ENCODE results near the gene TBC1D13.
"Not testable (repeated sequence)": the region's sequence is repeated elsewhere in the genome, so short reads cannot be mapped to it uniquely, and the experiment has no call there.

TBC1D13 gene

GRCh38 chr9:128771745-128772519 lies 15.1 kb upstream of the TBC1D13 start, which contains the start of gene ZER1:
Gene ZER1 (minus strand): TSS chr9:128771927. CDS start chr9:128755565, 16,362 bp downstream.
- H3K36me3 Mint-ChIP-seq: peaks cover 10% of the 10 kb centered on the region
- ATAC-seq: peak; percentile 98

DNA sequence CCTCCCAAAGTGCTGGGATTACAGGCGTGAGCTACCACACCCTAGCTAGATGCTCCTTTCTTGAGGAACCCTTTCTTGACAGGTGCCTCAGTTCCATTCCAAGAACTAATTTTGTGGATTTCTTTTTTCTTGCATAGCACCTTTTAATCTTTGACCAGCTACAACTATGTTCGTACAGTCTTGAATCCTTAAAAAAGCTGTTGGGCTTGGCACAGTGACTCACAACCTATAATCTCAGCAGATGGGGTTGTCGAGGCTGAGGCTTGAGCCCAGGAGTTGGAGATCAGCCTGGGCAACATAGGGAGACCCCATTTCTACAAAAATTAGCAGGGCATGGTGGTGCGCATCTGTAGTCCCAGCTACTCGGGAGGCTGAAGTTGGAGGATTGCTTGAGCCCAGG lies 14.0 kb upstream of the TBC1D13 start:
- peaks cover 27% of the 10 kb centered on the region for H3K4me1 Mint-ChIP-seq
- ATAC-seq (no peak), DNase-seq (ENCODE audit: low spot score in 2 of 2) (no peak)
- peak overlapping the region; percentile 96 for H3K27ac Mint-ChIP-seq
- peak overlapping the region; percentile 93 for H3K4me3 Mint-ChIP-seq
- H3K9me3 Mint-ChIP-seq: peaks cover 4% of the 10 kb centered on the region
- no peaks in the 10 kb centered on the region for H3K36me3 Mint-ChIP-seq

More at GRCh38 chr9:128771745-128772519, 15.1 kb upstream of the TBC1D13 start, which contains the start of gene ZER1:
- Mint-ChIP-seq H3K27ac (peak within 1 kb of the TSS; percentile 96), H3K4me3 (peak within 1 kb of the TSS; percentile 93), H3K4me1 (peaks cover 27% of the 10 kb centered on the region), H3K9me3 (peaks cover 4% of the 10 kb centered on the region)
- peak; percentile 95 to 97 for DNase-seq (ENCODE audit: low spot score in 2 of 2)

DNA sequence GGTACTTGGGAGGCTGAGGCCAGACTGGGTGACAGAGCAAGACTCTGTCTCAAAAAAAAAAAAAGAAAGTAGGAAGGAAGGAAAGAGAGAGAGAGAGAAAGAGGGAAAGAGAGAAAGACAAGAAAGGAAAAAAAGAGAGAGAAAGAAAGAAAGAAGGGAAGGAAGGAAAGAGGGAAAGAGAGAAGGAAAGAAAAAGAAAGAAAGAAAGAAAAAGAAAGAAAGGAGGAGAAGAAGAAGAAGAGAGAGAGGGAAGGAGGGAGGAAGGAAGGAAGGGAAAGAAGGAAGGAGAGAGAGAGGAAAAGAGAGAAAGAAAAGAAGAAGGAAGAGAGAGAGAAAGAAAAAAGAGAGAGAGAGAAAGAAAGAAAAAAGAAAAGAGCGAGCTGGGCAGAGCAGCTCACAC lies 12.2 kb upstream of the TBC1D13 start:
- DNase-seq (ENCODE audit: low spot score in 2 of 2): no peak
- no peak overlapping the region for H3K4me3 Mint-ChIP-seq
- H3K4me1 Mint-ChIP-seq: peaks cover 15% of the 10 kb centered on the region
- H3K36me3 Mint-ChIP-seq: no peaks in the 10 kb centered on the region
- H3K9me3 Mint-ChIP-seq: peaks cover 4% of the 10 kb centered on the region
- ATAC-seq: no peak
- no peak overlapping the region for H3K27ac Mint-ChIP-seq

GRCh38 chr9:128780093-128780492 lies 7.0 kb upstream of the TBC1D13 start:
- H3K4me3 Mint-ChIP-seq; H3K9me3 Mint-ChIP-seq; H3K4me1 Mint-ChIP-seq; H3K36me3 Mint-ChIP-seq; DNase-seq (ENCODE audit: low spot score in 2 of 2); H3K27ac Mint-ChIP-seq; ATAC-seq: not testable (repeated sequence)

GRCh38 chr9:128781187-128782070 lies 5.6 kb upstream of the TBC1D13 start:
- Mint-ChIP-seq H3K36me3 (no peaks in the 10 kb centered on the region), H3K9me3 (no peaks in the 10 kb centered on the region), H3K27ac (no peak overlapping the region), H3K4me3 (no peak overlapping the region), H3K4me1 (peaks cover under 1% of the 10 kb centered on the region)
- ATAC-seq (no peak), DNase-seq (ENCODE audit: low spot score in 2 of 2) (no peak)

- Mint-ChIP-seq H3K36me3 (peaks cover 1% of the 10 kb centered on the region), H3K4me1 (peaks cover 8% of the 10 kb centered on the region), H3K4me3 (no peak overlapping the region), H3K27ac (no peak overlapping the region), H3K9me3 (no peaks in the 10 kb centered on the region)
- ATAC-seq (no peak), DNase-seq (ENCODE audit: low spot score in 2 of 2) (no peak)
These were observed 4.4 kb upstream of the TBC1D13 start for GRCh38 chr9:128782669-128783068.

GRCh38 chr9:128785427-128785826 lies 1.6 kb upstream of the TBC1D13 start:
- H3K36me3 Mint-ChIP-seq: peaks cover 29% of the 10 kb centered on the region
- H3K9me3 Mint-ChIP-seq: no peaks in the 10 kb centered on the region
- H3K27ac Mint-ChIP-seq: no peak overlapping the region
- ATAC-seq: no peak
- no peak overlapping the region for H3K4me3 Mint-ChIP-seq
- peaks cover 19% of the 10 kb centered on the region for H3K4me1 Mint-ChIP-seq
- DNase-seq (ENCODE audit: low spot score in 2 of 2): no peak

GRCh38 chr9:128787659-128788058 lies 606 bp downstream of the TBC1D13 start:
- peak overlapping the region; percentile 93 for H3K27ac Mint-ChIP-seq
- H3K4me1 Mint-ChIP-seq: peaks cover 19% of the 10 kb centered on the region
- H3K4me3 Mint-ChIP-seq: peak overlapping the region; percentile 97
- ATAC-seq (no peak), DNase-seq (ENCODE audit: low spot score in 2 of 2) (no peak)
- no peaks in the 10 kb centered on the region for H3K9me3 Mint-ChIP-seq
- H3K36me3 Mint-ChIP-seq: peaks cover 49% of the 10 kb centered on the region

DNA sequence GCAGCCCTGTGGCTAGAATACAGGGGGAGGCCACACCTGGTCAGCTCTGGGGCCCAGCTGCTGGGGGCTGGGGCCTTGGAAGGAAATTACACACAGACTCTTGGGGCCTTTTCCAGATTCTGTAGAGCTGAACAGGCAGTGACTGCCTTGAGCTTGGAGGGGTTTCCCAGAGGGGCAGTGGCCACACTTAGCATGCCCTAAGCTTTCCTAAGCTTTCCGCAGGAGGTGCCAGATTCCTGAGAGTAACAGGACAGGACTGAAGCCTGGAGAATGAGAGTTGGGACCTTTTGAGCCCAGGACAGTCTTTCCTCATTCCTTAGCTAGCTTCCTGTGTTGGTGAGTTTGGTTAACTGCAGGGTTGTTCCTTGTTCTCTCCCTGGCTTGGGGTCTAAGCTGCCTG lies 1.4 kb downstream of the TBC1D13 start:
- H3K36me3 Mint-ChIP-seq: peaks cover 55% of the 10 kb centered on the region

DNA sequence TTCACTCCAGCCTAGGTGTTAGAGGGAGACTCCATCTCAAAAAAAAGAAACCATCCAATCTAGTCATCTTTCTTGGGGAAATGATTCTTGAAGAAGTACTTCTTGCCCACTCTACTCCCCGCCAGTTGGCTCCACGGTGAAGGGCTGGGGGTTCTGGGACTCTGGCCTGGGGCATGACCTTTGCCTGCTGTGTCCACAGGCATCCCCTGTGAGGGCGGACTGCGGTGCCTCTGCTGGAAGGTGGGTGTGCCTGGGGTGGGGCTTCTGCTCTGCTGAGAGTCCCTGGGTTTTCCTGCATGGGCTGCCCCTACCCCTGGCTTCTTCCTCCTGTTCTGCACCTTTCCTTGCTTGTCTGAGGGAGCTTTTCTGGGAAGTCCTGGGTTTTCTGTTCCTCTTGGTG lies 3.5 kb downstream of the TBC1D13 start:
- Mint-ChIP-seq H3K4me1 (peaks cover 29% of the 10 kb centered on the region), H3K27ac (peak overlapping the region; percentile 52), H3K4me3 (no peak overlapping the region), H3K9me3 (no peaks in the 10 kb centered on the region), H3K36me3 (peaks cover 76% of the 10 kb centered on the region)
- no peak for ATAC-seq
- DNase-seq (ENCODE audit: low spot score in 2 of 2): no peak

More for the DNA sequence above, 1.4 kb downstream of the TBC1D13 start:
- Mint-ChIP-seq H3K9me3 (no peaks in the 10 kb centered on the region), H3K4me1 (peaks cover 24% of the 10 kb centered on the region), H3K4me3 (peak overlapping the region; percentile 97), H3K27ac (peak overlapping the region; percentile 93)
- DNase-seq (ENCODE audit: low spot score in 2 of 2): no peak
- ATAC-seq: no peak

DNA sequence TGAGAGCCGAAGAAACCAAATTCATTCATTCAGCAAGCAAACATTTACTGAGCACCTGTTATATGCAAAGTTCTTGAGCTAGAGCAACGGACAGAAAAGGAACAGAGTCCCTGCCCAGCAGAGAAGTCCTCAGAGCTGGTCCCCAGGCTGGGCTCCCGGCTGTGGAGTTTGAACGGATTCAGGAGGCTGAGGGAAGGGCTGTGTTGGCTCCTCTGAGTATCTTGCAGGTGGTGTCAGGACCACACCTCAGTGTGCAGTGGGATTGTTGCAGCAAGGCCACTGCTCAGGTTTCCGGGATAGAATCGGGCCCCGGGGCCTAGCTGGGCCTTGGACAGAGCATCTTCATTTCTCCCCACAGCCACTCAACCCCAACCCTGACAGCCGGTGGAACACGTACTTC lies 5.1 kb downstream of the TBC1D13 start:
- ATAC-seq (no peak), DNase-seq (ENCODE audit: low spot score in 2 of 2) (no peak)
- Mint-ChIP-seq H3K9me3 (no peaks in the 10 kb centered on the region), H3K36me3 (peaks cover 92% of the 10 kb centered on the region), H3K4me1 (peaks cover 24% of the 10 kb centered on the region), H3K4me3 (no peak overlapping the region), H3K27ac (no peak overlapping the region)

- no peak for ATAC-seq
These were observed 6.1 kb downstream of the TBC1D13 start for GRCh38 chr9:128792978-128793686.

DNA sequence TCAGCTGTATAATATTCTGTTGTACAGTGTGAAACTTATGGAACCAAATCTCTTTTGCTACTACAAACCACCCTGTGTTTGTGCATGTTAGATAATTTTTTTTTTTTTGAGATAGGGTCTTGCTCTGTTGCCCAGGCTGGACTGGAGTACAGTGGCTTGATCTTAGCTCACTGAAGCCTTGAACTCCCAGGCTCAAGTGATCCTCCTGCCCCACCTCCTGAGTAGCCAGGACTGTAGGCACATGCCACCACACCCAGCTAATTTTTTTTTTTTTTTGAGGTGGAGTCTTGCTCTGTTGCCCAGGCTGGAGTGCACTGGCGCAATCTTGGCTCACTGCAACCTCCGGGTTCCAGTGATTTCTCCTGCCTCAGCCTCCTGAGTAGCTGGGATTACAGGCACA lies 7.9 kb downstream of the TBC1D13 start:
- H3K4me3 Mint-ChIP-seq; ATAC-seq; H3K9me3 Mint-ChIP-seq; H3K27ac Mint-ChIP-seq; DNase-seq (ENCODE audit: low spot score in 2 of 2): not testable (repeated sequence)
- peaks cover 11% of the 10 kb centered on the region for H3K4me1 Mint-ChIP-seq
- H3K36me3 Mint-ChIP-seq: peaks cover 96% of the 10 kb centered on the region

More at GRCh38 chr9:128792978-128793686, 6.1 kb downstream of the TBC1D13 start:
- Mint-ChIP-seq H3K36me3 (peaks cover 96% of the 10 kb centered on the region), H3K4me3 (no peak overlapping the region), H3K4me1 (peaks cover 17% of the 10 kb centered on the region), H3K9me3 (no peaks in the 10 kb centered on the region), H3K27ac (peak overlapping the region; percentile 87)
- DNase-seq (ENCODE audit: low spot score in 2 of 2): no peak

DNA sequence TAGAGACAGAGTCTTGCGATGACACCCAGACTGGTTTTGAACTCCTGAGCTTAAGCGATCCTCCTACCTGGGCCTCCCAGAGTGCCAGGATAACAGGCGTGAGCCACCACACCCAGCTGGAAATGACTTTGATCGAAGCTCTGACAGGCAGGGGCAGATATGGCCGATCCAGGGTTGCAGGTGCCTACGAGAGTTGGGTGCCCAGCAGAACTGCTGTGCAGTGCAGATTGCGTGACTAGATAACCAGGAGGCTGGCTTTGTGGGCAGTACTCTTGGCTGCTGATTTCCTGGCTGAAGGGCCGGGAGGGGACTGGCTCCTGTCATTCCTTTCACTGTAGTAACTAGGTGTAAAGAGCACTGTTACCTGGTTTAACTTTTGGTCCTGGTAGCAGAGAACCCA lies 11.8 kb downstream of the TBC1D13 start:
- peak overlapping the region; percentile 51 for H3K27ac Mint-ChIP-seq

DNA sequence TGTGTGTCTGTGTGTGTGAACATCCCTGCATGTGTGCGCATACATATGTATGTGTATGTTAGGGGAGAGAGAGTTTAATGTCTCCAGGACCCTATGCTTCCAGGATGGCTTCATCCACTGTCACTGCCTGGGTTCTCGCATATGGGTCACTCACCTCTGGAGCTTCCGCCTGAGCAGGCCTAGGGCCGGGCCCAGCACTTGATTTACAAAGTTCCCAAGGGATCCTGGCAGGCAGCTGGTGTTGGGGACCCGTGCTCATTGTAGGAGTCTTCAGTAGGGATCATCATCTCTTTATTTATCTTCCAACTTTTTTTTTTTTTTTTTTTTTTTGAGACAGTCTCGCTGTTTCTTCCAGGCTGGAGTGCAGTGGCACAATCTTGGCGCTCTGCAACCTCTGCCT lies 13.0 kb downstream of the TBC1D13 start:
- no peaks in the 10 kb centered on the region for H3K9me3 Mint-ChIP-seq
- peaks cover 100% of the 10 kb centered on the region for H3K36me3 Mint-ChIP-seq
- ATAC-seq (no peak), DNase-seq (ENCODE audit: low spot score in 2 of 2) (no peak)
- H3K4me1 Mint-ChIP-seq: no peaks in the 10 kb centered on the region
- no peak overlapping the region for H3K27ac Mint-ChIP-seq
- H3K4me3 Mint-ChIP-seq: no peak overlapping the region

More for the DNA sequence above, 11.8 kb downstream of the TBC1D13 start:
- no peak overlapping the region for H3K4me3 Mint-ChIP-seq
- no peak for ATAC-seq
- H3K36me3 Mint-ChIP-seq: peaks cover 100% of the 10 kb centered on the region
- H3K9me3 Mint-ChIP-seq: no peaks in the 10 kb centered on the region
- no peak for DNase-seq (ENCODE audit: low spot score in 2 of 2)
- H3K4me1 Mint-ChIP-seq: peaks cover 2% of the 10 kb centered on the region
